ENCODE data around the gene PANK4.
"Not testable (repeated sequence)": the region's sequence is repeated elsewhere in the genome, so short reads cannot be mapped to it uniquely, and the experiment has no call there.

Gene PANK4

DNA sequence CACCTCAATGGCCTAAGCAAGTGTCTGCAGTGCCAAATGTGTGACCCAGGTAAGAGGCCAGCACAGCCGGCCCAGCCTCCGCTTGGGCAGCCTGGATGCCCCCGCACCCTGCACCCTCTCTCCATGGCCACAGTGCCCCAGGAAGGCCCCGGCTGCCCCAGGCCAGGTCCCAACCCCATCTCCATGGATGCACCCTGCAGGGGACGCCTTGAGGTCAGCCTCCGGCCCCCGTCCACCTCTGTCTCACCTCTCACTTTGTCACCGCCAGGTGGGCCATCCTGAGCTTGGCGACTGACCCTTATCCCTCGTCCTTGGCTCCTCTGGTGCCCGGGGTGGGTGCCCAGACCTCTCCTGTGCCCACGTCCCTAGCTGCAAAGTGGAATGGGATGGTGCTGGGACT lies 32.0 kb upstream of the PANK4 start:
- DNase-seq: no peak

DNA sequence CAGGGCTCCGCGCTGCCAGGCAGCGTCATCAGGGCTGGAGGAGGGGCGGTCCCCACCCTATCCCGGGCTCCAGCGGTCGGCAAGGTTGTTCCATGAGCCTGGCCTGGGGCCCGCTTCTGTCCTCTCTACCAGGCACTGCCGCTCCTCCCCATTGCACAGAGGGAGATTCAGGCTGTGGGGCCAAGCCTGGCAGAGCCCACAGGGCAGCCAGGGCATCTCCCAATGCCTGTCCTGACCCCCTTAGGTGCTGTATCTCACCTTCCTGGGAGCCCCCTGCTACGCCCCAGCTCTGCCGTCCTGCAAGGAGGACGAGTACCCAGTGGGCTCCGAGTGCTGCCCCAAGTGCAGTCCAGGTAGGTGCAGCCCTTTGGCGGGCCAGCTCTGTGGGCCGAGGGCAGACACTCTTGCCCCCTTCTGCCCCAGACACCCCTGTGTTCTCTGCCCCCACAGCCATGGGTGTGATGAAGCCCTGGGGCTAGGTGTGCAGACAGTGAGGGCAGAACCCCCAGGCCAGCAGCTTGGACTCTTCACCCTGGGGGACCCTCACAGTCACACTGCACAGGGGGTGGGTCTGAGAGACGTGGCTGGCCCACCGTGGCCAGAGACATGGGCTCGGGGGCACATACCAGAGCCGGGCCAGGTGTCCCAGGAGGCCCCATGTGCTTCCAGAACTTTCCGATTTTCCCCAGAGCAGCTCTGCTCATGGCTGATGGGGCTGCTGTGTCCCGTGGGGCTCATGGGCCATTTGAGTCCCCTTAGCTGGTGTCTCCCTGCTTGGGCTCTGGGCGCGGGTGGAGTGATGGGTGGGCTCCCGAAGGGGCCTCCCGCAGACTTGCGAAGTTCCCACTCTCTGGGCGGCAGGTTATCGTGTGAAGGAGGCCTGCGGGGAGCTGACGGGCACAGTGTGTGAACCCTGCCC lies 31.3 kb upstream of the PANK4 start:
- DNase-seq: no peak

DNA sequence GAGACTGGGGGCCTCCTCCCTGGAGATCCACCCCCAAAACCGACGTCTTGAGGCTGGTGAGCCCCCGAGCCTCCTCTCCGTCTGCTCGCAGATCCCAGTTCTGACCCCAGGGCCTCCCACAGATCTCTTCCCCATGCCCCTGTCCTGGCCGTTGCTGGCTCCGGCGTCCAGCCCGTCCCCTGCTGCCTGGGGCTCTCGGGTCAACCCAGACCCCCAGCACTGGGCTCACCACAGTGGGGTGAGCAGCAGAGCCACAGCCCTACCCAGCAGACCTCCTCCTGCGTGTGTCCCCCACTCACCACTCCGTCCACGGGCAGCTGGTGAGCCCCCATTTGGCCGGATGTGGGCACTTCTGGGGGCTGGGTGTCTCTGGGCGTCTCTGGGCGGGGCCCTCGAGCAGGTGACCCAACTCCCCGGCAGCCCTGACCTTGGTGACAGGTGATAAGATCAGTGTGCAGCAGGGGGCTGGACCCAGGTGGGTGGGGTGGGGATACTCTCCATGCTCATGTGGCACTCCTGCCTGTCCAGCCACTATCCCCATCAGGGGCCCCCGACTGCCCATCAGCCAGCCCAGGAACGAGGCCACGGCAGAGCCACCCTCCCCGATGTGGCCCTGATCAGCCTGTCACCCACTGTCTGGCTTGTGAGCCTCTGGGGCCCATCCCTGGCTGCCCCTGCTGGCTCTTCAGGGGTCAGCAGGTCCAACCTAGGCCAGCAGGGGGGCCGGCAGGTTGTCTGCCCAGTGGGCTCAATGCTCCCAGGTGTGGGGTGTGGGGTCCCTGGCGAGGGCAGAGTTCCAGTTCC lies 30.5 kb upstream of the PANK4 start:
- no peak for DNase-seq

- no peak for DNase-seq
Measured at GRCh38 chr1:2556277-2556677, 29.9 kb upstream of the PANK4 start, which contains the start of gene TNFRSF14. TSS of gene TNFRSF14 (plus strand) at chr1:2556371. CDS start at chr1:2556665, 294 bp downstream.

DNA sequence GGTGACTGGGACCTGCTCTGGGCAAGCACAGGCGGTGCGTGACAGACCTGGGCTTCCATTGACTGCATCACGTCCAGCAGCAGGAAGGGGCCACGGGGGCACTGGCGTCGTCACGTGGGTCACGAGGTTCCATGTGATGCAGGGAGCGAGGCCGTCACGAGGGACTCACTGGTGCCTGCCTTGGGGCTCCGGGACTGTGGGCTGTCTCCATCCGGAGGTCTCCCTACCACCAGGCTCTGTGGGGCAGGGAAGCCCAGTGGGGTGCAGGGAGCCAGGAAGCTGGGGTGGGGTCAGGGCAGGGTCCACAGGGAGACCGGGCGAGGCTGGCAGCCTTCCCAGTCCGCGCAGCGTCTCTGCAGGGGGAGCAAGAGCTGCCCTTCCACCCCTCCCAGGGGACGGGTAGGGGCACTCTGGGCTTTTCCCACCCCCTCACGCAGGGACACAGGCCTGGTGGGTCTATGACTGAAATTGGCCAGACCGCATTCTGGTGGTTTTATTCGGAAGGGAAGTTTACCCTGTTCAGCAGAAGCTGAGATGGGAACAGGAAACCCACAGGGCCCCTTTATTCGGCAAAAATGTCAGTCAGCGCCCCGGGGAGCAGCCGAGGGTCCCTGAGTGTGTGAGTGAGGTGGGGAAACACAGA lies 29.4 kb upstream of the PANK4 start:
- no peak for DNase-seq

GRCh38 chr1:2554621-2555387 lies 28.4 kb upstream of the PANK4 start:
- no peak for DNase-seq

DNA sequence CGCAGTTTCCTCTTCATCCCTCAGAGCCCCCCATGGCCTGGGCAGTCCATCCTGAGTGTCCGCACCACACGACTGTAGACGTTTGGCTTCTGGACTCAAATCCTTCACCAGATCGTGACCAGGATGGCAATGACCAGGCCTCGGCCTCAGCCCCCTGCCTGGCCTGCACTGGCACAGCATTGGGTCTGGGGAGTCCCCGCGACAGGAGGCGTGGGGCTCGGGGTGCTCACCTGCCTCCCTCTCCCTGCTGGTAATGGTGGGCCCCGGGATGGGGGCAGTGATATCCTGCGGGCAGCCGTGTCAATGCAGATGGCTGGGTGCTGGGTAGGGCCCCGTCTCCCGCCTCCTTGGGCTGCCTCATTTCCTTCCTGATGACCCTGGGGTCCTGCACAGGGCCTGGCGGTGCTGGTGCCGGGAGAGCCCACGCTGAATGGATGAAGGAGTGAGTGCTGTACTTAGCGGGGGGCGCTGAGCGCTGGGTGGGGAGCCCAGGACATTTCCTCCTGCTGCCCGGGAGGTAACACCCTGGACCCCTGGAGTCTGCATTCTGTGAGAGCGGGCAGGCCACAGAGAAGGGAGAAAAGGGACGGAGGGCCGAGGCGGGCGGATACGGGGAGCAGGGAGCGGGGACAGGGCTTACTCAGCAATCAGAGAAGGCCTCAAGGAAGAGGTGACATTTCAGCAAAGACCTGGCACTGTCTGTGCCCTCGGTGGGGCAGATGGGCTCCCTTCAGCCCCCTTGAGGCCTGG lies 27.6 kb upstream of the PANK4 start:
- DNase-seq: no peak

DNA sequence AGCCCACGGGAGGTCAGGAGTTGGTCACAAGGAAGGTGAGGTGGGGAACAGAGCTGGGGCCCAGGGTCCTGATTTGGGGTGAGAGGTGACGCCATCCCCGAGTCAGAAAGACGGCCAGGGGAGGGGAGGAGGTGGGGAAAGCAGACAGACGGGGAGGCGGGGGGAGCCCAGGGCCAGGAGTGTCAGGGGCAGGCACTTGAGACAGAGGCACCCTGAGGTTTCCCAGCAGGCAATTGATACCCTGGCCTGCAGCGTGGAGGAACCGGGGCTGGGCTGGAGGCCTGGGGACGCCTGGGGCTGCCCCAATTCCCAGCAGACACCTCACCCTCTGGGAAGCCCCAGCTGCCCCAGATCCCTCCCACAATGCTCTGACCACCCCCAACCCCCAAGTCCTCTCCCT lies 26.7 kb upstream of the PANK4 start:
- not testable (repeated sequence) for DNase-seq

GRCh38 chr1:2552189-2552588 lies 25.8 kb upstream of the PANK4 start:
- no peak for DNase-seq

GRCh38 chr1:2551544-2551943 lies 25.1 kb upstream of the PANK4 start:
- not testable (repeated sequence) for DNase-seq

DNA sequence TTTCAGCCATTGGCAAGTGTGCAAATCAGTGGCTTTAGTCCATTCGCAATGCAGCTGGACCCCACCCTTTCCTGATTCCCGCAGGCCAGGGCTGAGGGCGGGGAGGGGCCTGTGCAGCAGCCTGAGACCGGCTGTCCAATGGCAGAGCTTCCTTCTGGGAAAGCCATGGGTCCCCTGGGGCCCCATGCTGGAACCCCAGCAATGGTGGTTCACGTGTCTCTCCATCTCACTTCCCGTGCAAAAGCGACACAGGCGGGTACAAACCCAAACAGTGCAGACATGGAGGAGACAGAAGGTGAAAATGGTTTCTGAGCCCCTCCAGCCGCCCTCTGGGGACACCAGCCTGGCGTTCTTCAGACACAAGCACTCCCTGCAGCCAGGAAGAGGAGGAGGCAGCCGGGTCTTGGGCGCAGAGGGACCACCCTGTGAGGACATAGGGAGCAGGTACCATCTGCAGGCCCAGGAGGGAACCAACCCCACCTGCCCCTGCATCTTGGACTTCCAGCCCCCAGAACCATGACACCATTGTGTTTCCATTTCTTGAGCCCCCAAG lies 24.0 kb upstream of the PANK4 start:
- not testable (repeated sequence) for DNase-seq

DNA sequence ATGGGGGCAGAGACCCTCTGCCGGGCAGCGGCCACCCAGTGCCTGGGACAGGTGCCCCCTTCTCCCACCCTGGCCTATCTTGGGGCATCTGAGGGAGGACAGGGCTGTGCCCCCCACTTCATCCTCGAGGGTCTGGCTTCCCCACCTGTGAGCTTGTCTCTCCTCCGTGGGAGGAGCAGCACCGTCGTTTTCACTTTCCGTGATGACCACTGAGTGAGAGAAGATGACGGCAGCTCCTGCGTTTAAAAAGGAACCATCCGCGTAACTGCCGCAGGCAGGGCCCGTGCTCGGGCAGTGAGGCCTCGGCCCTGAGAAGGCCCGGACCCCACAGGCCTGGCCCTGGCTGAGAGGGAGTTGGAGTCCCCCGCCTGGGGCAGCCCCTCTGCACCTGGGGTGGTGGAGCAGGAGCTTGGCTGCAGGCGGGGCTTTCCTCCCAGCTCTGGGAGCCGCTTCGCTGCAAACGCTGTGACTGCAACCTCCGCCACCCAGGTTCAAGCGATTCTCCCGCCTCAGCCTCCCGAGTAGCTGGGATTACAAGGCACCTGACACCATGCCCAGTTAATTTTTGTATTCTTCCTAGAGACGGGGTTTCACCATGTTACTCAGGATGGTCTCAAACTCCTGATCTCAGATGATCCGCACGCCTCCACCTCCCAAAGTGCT lies 23.1 kb upstream of the PANK4 start:
- not testable (repeated sequence) for DNase-seq

DNA sequence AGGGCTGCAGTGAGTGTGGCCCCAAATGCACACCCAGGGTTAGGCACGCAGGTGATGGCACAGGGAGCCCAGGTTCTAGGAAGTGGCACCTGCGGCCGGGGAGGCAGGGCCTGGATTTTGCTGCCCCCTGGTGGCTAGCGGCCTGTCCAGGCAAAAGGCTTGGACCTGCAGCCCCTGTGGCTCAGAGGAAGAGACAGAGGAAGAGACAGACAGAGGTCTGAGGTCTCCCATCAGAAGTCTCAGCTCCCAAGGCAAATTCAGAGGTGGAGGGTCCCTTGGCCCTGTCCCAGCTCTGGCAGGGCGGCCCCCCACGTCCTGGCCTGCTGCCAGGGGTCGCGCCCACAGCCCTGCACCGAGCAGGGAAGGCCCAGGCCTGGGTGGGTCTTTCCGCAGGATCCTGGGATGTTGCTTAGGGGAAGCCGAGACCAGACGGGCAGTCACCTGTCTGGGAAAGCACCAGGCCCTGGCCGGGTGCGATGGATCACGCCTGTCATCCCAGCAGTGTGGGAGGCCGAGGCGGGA lies 21.7 kb upstream of the PANK4 start:
- peak; percentile 90 for DNase-seq

- DNase-seq: no peak
Measured at GRCh38 chr1:2547210-2548067, 21.0 kb upstream of the PANK4 start.

GRCh38 chr1:2546515-2547209 lies 20.3 kb upstream of the PANK4 start:
- peak; percentile 94 for DNase-seq

GRCh38 chr1:2545754-2546514 lies 19.5 kb upstream of the PANK4 start:
- peak; percentile 98 for DNase-seq

GRCh38 chr1:2544875-2545640 lies 18.7 kb upstream of the PANK4 start:
- no peak for DNase-seq

All from islet precursor cell (in vitro differentiated cells).